VCaP (cell line): ENCODE data around the gene PAK6.
A peak's percentile ranks its signal among the peaks of the same experiment; 100 is the strongest.

Source experiments
- H3K27ac ChIP-seq: fragments of 450-650 bp; 2 replicates; pipeline ENCODE4 v1.5.1; 2017
- CTCF ChIP-seq: fragments of 450-650 bp; conservative IDR thresholded peaks from 2 replicates; pipeline ENCODE4 v1.5.1; 2017; ENCODE audit warnings: mild to moderate bottlenecking, moderate library complexity

Gene PAK6

GRCh38 chr15:40238532-40239403, at the start of gene PAK6:
TSS of gene PAK6 (plus strand) at chr15:40239063. CDS start at chr15:40264786, 25,723 bp downstream.
- TF ChIP-seq CTCF = no peak
- peak within 1 kb of the TSS; percentile 54 for H3K27ac ChIP-seq

- no peak for TF ChIP-seq CTCF
- no peak overlapping the region for H3K27ac ChIP-seq
Measured at GRCh38 chr15:40190591-40190990, 48.3 kb upstream of the PAK6 start.

- TF ChIP-seq CTCF = no peak
- H3K27ac ChIP-seq = no peak overlapping the region
Measured at GRCh38 chr15:40192942-40193341, 45.9 kb upstream of the PAK6 start.

- no peak for TF ChIP-seq CTCF
- H3K27ac ChIP-seq = no peak overlapping the region
Measured at GRCh38 chr15:40197434-40197833, 41.4 kb upstream of the PAK6 start.

- TF ChIP-seq CTCF = no peak
Measured at GRCh38 chr15:40198355-40199085, 40.3 kb upstream of the PAK6 start.

GRCh38 chr15:40204100-40204499, 34.8 kb upstream of the PAK6 start:
- TF ChIP-seq CTCF = no peak
- no peak overlapping the region for H3K27ac ChIP-seq

More at GRCh38 chr15:40198355-40199085, 40.3 kb upstream of the PAK6 start:
- no peak overlapping the region for H3K27ac ChIP-seq

- TF ChIP-seq CTCF = peak; percentile 88
Measured at GRCh38 chr15:40217166-40217824, 21.6 kb upstream of the PAK6 start.

More at GRCh38 chr15:40217166-40217824, 21.6 kb upstream of the PAK6 start:
- peak overlapping the region; percentile 79 for H3K27ac ChIP-seq
